AG08396 (cell line): ENCODE measurements around the gene GNL3.
A peak's percentile ranks its signal among the peaks of the same experiment; 100 is the strongest.
"Not testable (repeated sequence)": the region's sequence is repeated elsewhere in the genome, so short reads cannot be mapped to it uniquely, and the experiment has no call there.

Experiments
- DNase-seq: peaks from one replicate; pipeline ENCODE4 v3.0.0; 2012; ENCODE audit warnings: low spot score, mixed read lengths

Gene GNL3

GRCh38 chr3:52721002-52721729 lies 35.3 kb downstream of the GNL3 start:
- no peak for DNase-seq

GRCh38 chr3:52721730-52722008 lies 35.8 kb downstream of the GNL3 start:
- no peak for DNase-seq

- DNase-seq: no peak
These were observed 36.7 kb downstream of the GNL3 start for GRCh38 chr3:52722491-52722890.

GRCh38 chr3:52723935-52724334 lies 38.1 kb downstream of the GNL3 start:
- no peak for DNase-seq

- no peak for DNase-seq
These were observed 38.7 kb downstream of the GNL3 start for GRCh38 chr3:52724511-52724910.

- not testable (repeated sequence) for DNase-seq
These were observed 42.9 kb downstream of the GNL3 start for GRCh38 chr3:52728753-52729152.

- no peak for DNase-seq
These were observed 44.8 kb downstream of the GNL3 start for GRCh38 chr3:52730681-52731080.

GRCh38 chr3:52731590-52731989 lies 45.8 kb downstream of the GNL3 start:
- no peak for DNase-seq

GRCh38 chr3:52733256-52733891 lies 47.5 kb downstream of the GNL3 start:
- no peak for DNase-seq

- no peak for DNase-seq
These were observed 53.9 kb downstream of the GNL3 start for GRCh38 chr3:52739730-52740129.

GRCh38 chr3:52742418-52743041 lies 56.7 kb downstream of the GNL3 start:
- DNase-seq: peak; percentile 31

GRCh38 chr3:52743152-52743551 lies 57.3 kb downstream of the GNL3 start:
- no peak for DNase-seq

GRCh38 chr3:52743721-52744120 lies 57.9 kb downstream of the GNL3 start:
- DNase-seq: no peak
